NT2/D1 (cell line): Measurements from ENCODE around the gene ROBO1.

Experiments used
- DNase-seq: peaks from one replicate; pipeline ENCODE4 v3.0.0-alpha.2; 2011; ENCODE audit warnings: low read depth, low spot score
- H3K27me3 ChIP-seq: 2 replicates; pipeline ENCODE4 v1.6.0; 2011; ENCODE audit warnings: mild to moderate bottlenecking; ENCODE audit not compliant: insufficient read length, insufficient read depth
- H3K36me3 ChIP-seq: 2 replicates; pipeline ENCODE4 v1.6.1; 2011; ENCODE audit warnings: mild to moderate bottlenecking, low read length, mixed read lengths; ENCODE audit not compliant: insufficient read depth, insufficient read length
- H3K4me1 ChIP-seq: 2 replicates; pipeline ENCODE4 v1.5.1; 2011; ENCODE audit not compliant: insufficient read depth, insufficient read length
- H3K4me3 ChIP-seq: 2 replicates; pipeline ENCODE4 v1.5.1; 2011; ENCODE audit warnings: low read depth; ENCODE audit not compliant: insufficient read length
- H3K9ac ChIP-seq: 2 replicates; pipeline ENCODE4 v1.6.0; 2011; ENCODE audit warnings: low read depth; ENCODE audit not compliant: insufficient read length
- H3K9me3 ChIP-seq: 2 replicates; pipeline ENCODE4 v1.5.1; 2011; ENCODE audit warnings: mild to moderate bottlenecking, low read length; ENCODE audit not compliant: insufficient read depth
- SUZ12 ChIP-seq: IDR thresholded peaks from 2 replicates; pipeline ENCODE4 v1.6.1; 2011; ENCODE audit not compliant: insufficient read length, insufficient read depth; ENCODE audit errors: extremely low read depth
- YY1 ChIP-seq: IDR thresholded peaks from 2 replicates; pipeline ENCODE4 v1.6.1; 2011; ENCODE audit not compliant: insufficient read length, insufficient read depth
- ZNF274 ChIP-seq: IDR thresholded peaks from 2 replicates; pipeline ENCODE4 v1.6.1; 2011; ENCODE audit warnings: mild to moderate bottlenecking, low read depth, low read length

ROBO1 gene

GRCh38 chr3:78818161-78818985 lies 949.4 kb downstream of the ROBO1 start:
- H3K36me3 ChIP-seq: no peaks in the 10 kb centered on the region
- DNase-seq: no peak
- no peak for TF ChIP-seq YY1
- TF ChIP-seq SUZ12: no peak
- no peak for TF ChIP-seq ZNF274
- H3K27me3 ChIP-seq: no peaks in the 10 kb centered on the region
- H3K9me3 ChIP-seq: peaks cover 6% of the 10 kb centered on the region; the same call in 1 of the 2 replicates
- H3K4me3 ChIP-seq: no peak overlapping the region
- no peaks in the 10 kb centered on the region for H3K4me1 ChIP-seq
- no peak overlapping the region for H3K9ac ChIP-seq

GRCh38 chr3:78814893-78815562 lies 952.8 kb downstream of the ROBO1 start:
- H3K4me3 ChIP-seq: no peak overlapping the region
- H3K9ac ChIP-seq: no peak overlapping the region
- no peaks in the 10 kb centered on the region for H3K4me1 ChIP-seq
- DNase-seq: no peak
- H3K9me3 ChIP-seq: peaks cover 6% of the 10 kb centered on the region; the same call in 1 of the 2 replicates
- H3K27me3 ChIP-seq: no peaks in the 10 kb centered on the region
- TF ChIP-seq ZNF274 (no peak), YY1 (no peak), SUZ12 (no peak)
- no peaks in the 10 kb centered on the region for H3K36me3 ChIP-seq

GRCh38 chr3:78812166-78812565 lies 955.6 kb downstream of the ROBO1 start:
- no peak for TF ChIP-seq ZNF274
- no peak for TF ChIP-seq YY1
- TF ChIP-seq SUZ12: no peak
- no peak for DNase-seq
- H3K4me3 ChIP-seq: no peak overlapping the region
- no peaks in the 10 kb centered on the region for H3K27me3 ChIP-seq
- no peaks in the 10 kb centered on the region for H3K36me3 ChIP-seq
- H3K9ac ChIP-seq: no peak overlapping the region
- no peaks in the 10 kb centered on the region for H3K9me3 ChIP-seq
- no peaks in the 10 kb centered on the region for H3K4me1 ChIP-seq

- no peak for DNase-seq
- Histone ChIP-seq H3K36me3 (no peaks in the 10 kb centered on the region), H3K27me3 (no peaks in the 10 kb centered on the region), H3K4me1 (no peaks in the 10 kb centered on the region), H3K9ac (no peak overlapping the region), H3K9me3 (no peaks in the 10 kb centered on the region), H3K4me3 (no peak overlapping the region)
- TF ChIP-seq YY1: no peak
- no peak for TF ChIP-seq ZNF274
- TF ChIP-seq SUZ12: no peak
Measured at GRCh38 chr3:78809966-78810365, 957.8 kb downstream of the ROBO1 start.

- no peaks in the 10 kb centered on the region for H3K27me3 ChIP-seq
- no peak overlapping the region for H3K9ac ChIP-seq
- H3K36me3 ChIP-seq: no peaks in the 10 kb centered on the region
- H3K4me1 ChIP-seq: no peaks in the 10 kb centered on the region
- no peak for DNase-seq
- H3K9me3 ChIP-seq: no peaks in the 10 kb centered on the region
- no peak overlapping the region for H3K4me3 ChIP-seq
- TF ChIP-seq YY1: no peak
- TF ChIP-seq SUZ12: no peak
- no peak for TF ChIP-seq ZNF274
Measured at GRCh38 chr3:78804251-78805037, 963.4 kb downstream of the ROBO1 start.

- no peak overlapping the region for H3K9ac ChIP-seq
- no peak for TF ChIP-seq SUZ12
- TF ChIP-seq YY1: no peak
- no peak for TF ChIP-seq ZNF274
- no peaks in the 10 kb centered on the region for H3K36me3 ChIP-seq
- DNase-seq: no peak
- no peaks in the 10 kb centered on the region for H3K27me3 ChIP-seq
- H3K4me3 ChIP-seq: no peak overlapping the region
- H3K9me3 ChIP-seq: no peaks in the 10 kb centered on the region
- H3K4me1 ChIP-seq: no peaks in the 10 kb centered on the region
Measured at GRCh38 chr3:78802562-78802930, 965.3 kb downstream of the ROBO1 start.

GRCh38 chr3:78801926-78802561 lies 965.8 kb downstream of the ROBO1 start:
- Histone ChIP-seq H3K36me3 (no peaks in the 10 kb centered on the region), H3K4me1 (no peaks in the 10 kb centered on the region), H3K9ac (no peak overlapping the region), H3K9me3 (no peaks in the 10 kb centered on the region), H3K27me3 (no peaks in the 10 kb centered on the region), H3K4me3 (no peak overlapping the region)
- TF ChIP-seq YY1: no peak
- no peak for DNase-seq
